GM13976 (cell line): ENCODE results near the gene LMF1.

Experiments used
- DNase-seq: peaks from one replicate; pipeline ENCODE4 v3.0.0; 2012; ENCODE audit warnings: low spot score
- in situ Hi-C: fragments of 300-500 bp; cut with MboI; formaldehyde crosslinking; loops from one replicate; pipeline ENCODE4 v1.12.0; 2022; ENCODE audit warnings: low sequenced_read_pairs, mixed read lengths, inconsistent platforms; ENCODE audit not compliant: unreplicated experiment
- TF ChIP-seq, protein P1 (sequence below): IDR thresholded peaks from 2 replicates; pipeline ENCODE4 v1.5.1; 2012; ENCODE audit warnings: borderline replicate concordance, mild to moderate bottlenecking; ENCODE audit not compliant: insufficient read depth; ENCODE audit errors: extremely low read depth, missing control alignments, control extremely low read depth

The LMF1 gene

DNA sequence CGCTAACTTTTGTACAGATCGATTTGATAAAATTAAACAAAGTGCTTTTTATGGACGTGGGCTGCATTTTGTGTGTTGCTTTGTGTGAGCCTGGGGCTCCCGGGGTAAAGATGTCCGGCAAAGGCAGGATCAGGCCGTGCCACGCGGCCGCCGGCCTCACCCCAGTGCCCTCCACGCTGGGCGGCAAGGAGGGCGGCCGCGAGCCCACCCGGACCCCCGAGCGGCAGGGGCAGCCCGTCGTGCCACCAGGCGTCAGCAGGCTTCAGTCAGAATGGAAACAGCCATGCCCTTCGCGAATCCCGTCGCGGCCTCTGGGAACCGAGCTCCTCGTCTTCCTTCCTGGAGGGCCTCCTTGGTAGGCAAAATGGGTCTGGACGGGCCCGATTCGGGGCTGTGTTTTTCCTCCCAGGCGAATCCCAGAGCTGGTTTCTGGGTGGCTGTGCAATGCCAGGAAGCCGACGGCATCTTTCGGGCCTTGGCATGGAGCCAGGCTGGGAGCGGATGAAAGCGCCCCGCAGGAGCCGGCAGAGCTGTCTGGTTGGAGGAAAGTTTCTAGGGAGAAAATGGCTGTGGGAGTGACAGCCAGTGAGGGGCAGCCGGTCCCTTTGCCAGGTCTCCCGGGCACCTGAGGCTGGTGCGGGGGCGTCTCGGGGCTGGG, 16.3 kb upstream of the LMF1 start:
- TF ChIP-seq, protein P1, sequence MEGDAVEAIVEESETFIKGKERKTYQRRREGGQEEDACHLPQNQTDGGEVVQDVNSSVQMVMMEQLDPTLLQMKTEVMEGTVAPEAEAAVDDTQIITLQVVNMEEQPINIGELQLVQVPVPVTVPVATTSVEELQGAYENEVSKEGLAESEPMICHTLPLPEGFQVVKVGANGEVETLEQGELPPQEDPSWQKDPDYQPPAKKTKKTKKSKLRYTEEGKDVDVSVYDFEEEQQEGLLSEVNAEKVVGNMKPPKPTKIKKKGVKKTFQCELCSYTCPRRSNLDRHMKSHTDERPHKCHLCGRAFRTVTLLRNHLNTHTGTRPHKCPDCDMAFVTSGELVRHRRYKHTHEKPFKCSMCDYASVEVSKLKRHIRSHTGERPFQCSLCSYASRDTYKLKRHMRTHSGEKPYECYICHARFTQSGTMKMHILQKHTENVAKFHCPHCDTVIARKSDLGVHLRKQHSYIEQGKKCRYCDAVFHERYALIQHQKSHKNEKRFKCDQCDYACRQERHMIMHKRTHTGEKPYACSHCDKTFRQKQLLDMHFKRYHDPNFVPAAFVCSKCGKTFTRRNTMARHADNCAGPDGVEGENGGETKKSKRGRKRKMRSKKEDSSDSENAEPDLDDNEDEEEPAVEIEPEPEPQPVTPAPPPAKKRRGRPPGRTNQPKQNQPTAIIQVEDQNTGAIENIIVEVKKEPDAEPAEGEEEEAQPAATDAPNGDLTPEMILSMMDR = no peak
- DNase-seq = no peak
- in situ Hi-C loops = no loop called here

DNA sequence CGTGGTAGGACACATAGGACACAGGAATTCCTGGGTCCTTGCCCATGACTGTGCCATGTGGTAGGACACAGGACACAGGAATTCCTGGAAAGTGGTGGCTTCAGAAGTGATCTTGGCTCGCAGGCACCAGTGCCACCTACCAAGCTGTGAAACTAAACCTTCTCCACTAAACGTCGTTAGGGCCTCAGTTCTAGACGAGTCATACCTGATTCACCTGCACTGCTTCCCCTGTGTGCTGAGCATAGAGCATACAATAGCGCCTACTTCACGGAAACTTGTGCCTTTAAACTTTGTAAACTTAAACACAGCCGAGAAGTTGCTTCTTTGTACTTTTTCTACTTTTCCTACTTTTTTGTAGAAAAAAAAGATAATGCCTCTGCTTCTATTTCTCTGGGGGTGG, 15.6 kb upstream of the LMF1 start:
- no peak for DNase-seq
- TF ChIP-seq, protein P1 = no peak
- in situ Hi-C loops = no loop called here

DNA sequence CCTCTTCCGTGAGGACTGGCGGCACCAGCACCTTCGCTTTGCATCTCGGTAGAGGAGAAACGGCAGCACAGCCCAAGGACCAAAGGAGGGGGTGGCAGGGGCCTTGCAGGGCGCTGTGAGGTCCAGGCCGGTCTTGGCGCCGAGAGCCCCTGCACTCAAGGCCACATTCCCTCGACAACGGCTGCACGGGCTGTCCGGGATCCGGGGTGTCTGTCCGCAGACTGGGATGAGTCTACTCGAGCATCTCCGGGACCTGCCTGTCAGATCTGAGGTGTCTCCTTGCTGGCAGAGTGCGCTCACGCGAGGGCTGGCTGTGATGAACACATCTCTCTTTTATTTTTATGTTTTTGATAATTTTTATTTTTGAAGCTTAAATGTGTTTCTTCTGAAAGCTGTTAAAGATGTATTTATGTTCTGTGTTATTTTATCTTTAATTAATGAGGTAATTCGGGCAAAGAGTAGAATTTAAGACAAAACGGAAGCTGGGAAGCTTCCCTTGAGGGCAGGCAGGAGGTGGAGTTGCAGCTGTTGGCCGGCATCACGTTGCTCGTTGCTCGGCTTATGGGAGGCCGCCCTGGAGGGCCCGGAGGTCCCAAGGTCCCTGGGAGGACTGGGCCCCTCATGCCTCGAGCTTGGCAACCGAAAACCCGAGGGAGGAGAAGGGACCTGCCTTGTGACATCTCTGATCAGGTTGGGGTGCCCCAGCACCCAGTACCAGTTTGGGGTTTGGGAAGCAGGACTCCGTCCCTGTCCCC, 15.0 kb upstream of the LMF1 start:
- TF ChIP-seq, protein P1 = no peak
- no peak for DNase-seq
- in situ Hi-C loops = no loop called here

DNA sequence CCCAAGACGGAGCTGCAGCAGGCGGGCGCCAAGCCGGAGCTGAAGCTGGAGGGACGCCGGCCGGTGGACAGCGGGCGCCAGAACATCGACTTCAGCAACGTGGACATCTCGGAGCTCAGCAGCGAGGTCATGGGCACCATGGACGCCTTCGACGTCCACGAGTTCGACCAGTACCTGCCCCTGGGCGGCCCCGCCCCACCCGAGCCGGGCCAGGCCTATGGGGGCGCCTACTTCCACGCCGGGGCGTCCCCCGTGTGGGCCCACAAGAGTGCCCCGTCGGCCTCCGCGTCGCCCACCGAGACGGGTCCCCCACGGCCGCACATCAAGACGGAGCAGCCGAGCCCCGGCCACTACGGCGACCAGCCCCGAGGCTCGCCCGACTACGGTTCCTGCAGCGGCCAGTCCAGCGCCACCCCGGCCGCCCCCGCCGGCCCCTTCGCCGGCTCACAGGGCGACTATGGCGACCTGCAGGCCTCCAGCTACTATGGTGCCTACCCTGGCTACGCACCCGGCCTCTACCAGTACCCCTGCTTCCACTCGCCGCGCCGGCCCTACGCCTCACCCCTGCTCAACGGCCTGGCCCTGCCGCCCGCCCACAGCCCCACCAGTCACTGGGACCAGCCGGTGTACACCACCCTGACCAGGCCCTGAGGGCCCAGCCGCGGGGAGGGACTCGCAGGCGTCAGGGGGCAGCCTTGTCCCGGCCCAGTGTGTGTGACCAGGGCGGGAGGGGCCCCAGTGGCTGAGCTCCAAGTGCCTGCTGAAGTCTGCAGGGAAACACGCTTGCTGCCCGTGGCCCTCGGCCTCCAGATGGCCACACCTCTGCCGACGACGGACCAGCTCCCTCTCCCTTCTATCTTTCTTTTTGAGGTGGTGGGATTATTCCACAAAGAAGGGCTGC, 14.2 kb upstream of the LMF1 start:
- no peak for DNase-seq
- TF ChIP-seq, protein P1 = no peak
- in situ Hi-C loops = no loop called here

DNA sequence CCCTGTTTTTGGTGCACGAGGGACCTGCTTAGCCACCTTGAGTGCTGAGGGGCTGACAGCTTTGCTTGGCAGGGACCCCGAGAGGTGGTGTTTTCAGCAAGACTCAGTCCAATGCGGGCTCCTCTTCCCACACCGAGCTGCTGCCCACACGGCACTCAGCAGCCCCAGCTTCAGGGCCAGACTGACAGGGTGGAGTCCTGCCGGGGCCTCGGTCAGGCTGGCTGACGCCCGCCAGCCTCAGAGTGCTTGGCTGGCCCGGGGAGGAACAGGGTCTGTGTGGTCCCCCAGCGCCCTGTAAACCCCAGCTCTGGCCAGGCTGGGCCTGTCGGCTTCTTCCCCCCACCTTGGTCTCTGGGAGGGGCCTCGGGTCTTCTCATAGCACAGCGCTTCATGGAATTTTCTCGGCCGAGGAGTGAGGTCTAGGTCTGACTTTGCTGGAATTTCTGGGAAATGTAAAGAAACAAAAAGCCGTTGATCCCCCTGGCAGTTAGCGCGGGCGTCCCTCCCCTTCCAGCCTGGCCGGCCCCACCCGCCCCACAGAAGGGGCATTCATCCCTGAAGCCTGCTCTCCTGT, 13.4 kb upstream of the LMF1 start:
- TF ChIP-seq, protein P1 = no peak

More for the DNA sequence above, 13.4 kb upstream of the LMF1 start:
- no peak for DNase-seq
- in situ Hi-C loops = no loop called here
